NB4 (cell line): ENCODE data around the gene AXIN2.

Experiments used
- DNase-seq: peaks from one replicate; pipeline ENCODE4 v3.0.0; 2010; ENCODE audit warnings: low read depth
- H3K4me3 ChIP-seq: one replicate; pipeline ENCODE4 v1.5.1; 2011; ENCODE audit warnings: mild to moderate bottlenecking, low read depth, low read length, moderate library complexity
- CTCF ChIP-seq: IDR thresholded peaks from one replicate; pipeline ENCODE4 v1.5.1; 2012; ENCODE audit warnings: low read depth, low read length
- MYC ChIP-seq: IDR thresholded peaks from 2 replicates; pipeline ENCODE4 v1.6.1; 2011; ENCODE audit warnings: low read depth, low read length
- POLR2A ChIP-seq: IDR thresholded peaks from 2 replicates; pipeline ENCODE4 v1.6.1; 2011; ENCODE audit warnings: mild to moderate bottlenecking; ENCODE audit not compliant: insufficient read length; ENCODE audit errors: extremely low read depth
- TF ChIP-seq, protein P1 (sequence below): IDR thresholded peaks from 2 replicates; pipeline ENCODE4 v1.6.1; 2011; ENCODE audit warnings: low read depth, low read length

AXIN2 gene

GRCh38 chr17:65573282-65573602, 11.8 kb upstream of the AXIN2 start:
- H3K4me3 ChIP-seq, result no peak overlapping the region
- no peak for DNase-seq
- TF ChIP-seq, protein P1, sequence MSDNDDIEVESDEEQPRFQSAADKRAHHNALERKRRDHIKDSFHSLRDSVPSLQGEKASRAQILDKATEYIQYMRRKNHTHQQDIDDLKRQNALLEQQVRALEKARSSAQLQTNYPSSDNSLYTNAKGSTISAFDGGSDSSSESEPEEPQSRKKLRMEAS, result no peak
- no peak for TF ChIP-seq POLR2A
- no peak for TF ChIP-seq MYC
- no peak for TF ChIP-seq CTCF

- H3K4me3 ChIP-seq, result no peak overlapping the region
- DNase-seq, result no peak
- no peak for TF ChIP-seq POLR2A
- TF ChIP-seq, protein P1, result no peak
These were observed 11.3 kb upstream of the AXIN2 start for GRCh38 chr17:65572581-65573281.

- TF ChIP-seq, protein P1, result no peak
- TF ChIP-seq MYC (no peak), CTCF (no peak), POLR2A (no peak)
- H3K4me3 ChIP-seq, result no peak overlapping the region
These were observed 10.7 kb upstream of the AXIN2 start for GRCh38 chr17:65572186-65572580.

GRCh38 chr17:65568918-65569317, 7.5 kb upstream of the AXIN2 start:
- no peak for DNase-seq
- TF ChIP-seq, protein P1, result no peak
- no peak for TF ChIP-seq POLR2A
- TF ChIP-seq MYC, result no peak
- no peak for TF ChIP-seq CTCF
- no peak overlapping the region for H3K4me3 ChIP-seq

More at GRCh38 chr17:65572186-65572580, 10.7 kb upstream of the AXIN2 start:
- no peak for DNase-seq

DNA sequence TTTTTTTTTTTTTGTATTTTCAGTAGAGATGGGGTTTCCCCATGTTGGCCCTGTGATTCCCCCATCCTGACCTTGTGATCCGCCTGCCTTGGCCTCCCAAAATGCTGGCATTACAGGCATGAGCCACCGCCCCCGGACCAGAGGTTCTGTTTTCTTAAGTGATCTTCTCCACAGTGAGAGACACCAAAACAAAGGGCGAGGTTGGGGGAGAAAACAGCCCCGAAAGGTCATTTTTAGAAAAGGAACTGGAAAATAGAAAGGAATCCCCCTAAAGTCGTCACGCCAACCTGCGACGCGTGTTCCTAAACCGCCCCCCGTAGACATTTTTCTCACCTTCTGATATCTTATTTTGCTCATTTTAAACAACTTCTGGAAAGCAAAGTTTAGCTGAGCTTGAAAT, 6.1 kb upstream of the AXIN2 start:
- TF ChIP-seq, protein P1, result no peak
- TF ChIP-seq CTCF (no peak), POLR2A (no peak), MYC (no peak)
- H3K4me3 ChIP-seq, result no peak overlapping the region
- no peak for DNase-seq

GRCh38 chr17:65565559-65565958, 4.1 kb upstream of the AXIN2 start:
- TF ChIP-seq POLR2A (no peak), CTCF (no peak), MYC (no peak)
- TF ChIP-seq, protein P1, result no peak
- H3K4me3 ChIP-seq, result no peak overlapping the region
- DNase-seq, result no peak
